OCI-LY3 (cell line): ENCODE results near the gene B3GALT6.

Experiments used
- H2AFZ ChIP-seq: fragments of 200-600, 300-600 bp; shearing (Covaris generic); 2 replicates; pipeline ENCODE4 v1.6.0; 2014; ENCODE audit warnings: antibody characterized with exemption, low read depth, low read length
- H3K27ac ChIP-seq: fragments of 200-600, 300-600 bp; sonication (generic); 2 replicates; pipeline ENCODE4 v1.5.1; 2014; ENCODE audit warnings: mild to moderate bottlenecking, low read length, moderate library complexity, mixed read lengths
- H3K27me3 ChIP-seq: fragments of 200-600, 300-600 bp; sonication (generic); 2 replicates; pipeline ENCODE4 v1.6.1; 2014; ENCODE audit warnings: low read depth, low read length, mixed read lengths
- H3K36me3 ChIP-seq: fragments of 200-600, 300-600 bp; sonication (generic); replicated peaks from 2 replicates; pipeline ENCODE3; 2014; ENCODE audit warnings: low read depth, low read length, mixed read lengths
- H3K4me1 ChIP-seq: fragments of 300-600, 200-600 bp; sonication (generic); 2 replicates; pipeline ENCODE4 v1.6.1; 2014; ENCODE audit warnings: low read length, mixed read lengths
- H3K4me2 ChIP-seq: fragments of 200-600, 300-600 bp; sonication (generic); 2 replicates; pipeline ENCODE4 v1.6.1; 2014; ENCODE audit warnings: low read length, mixed read lengths
- H3K4me3 ChIP-seq: fragments of 300-600, 200-600 bp; sonication (generic); 2 replicates; pipeline ENCODE4 v1.5.1; 2014; ENCODE audit warnings: antibody characterized with exemption, mild to moderate bottlenecking, low read length, moderate library complexity
- H3K79me2 ChIP-seq: fragments of 300-600, 200-600 bp; shearing (Covaris generic); 2 replicates; pipeline ENCODE4 v1.6.1; 2014; ENCODE audit warnings: mild to moderate bottlenecking, low read length, mixed read lengths
- H3K9ac ChIP-seq: fragments of 300-600, 200-600 bp; shearing (Covaris generic); 2 replicates; pipeline ENCODE4 v1.6.0; 2014; ENCODE audit warnings: mild to moderate bottlenecking, low read length, moderate library complexity
- H3K9me3 ChIP-seq: fragments of 200-600, 300-600 bp; shearing (Covaris generic); 2 replicates; pipeline ENCODE4 v1.6.1; 2014; ENCODE audit warnings: low read length, mixed read lengths; ENCODE audit not compliant: insufficient read depth
- H4K20me1 ChIP-seq: fragments of 200-600, 300-600 bp; sonication (generic); 2 replicates; pipeline ENCODE4 v1.6.1; 2016; ENCODE audit warnings: low read length, mixed read lengths; ENCODE audit not compliant: insufficient read depth
- EZH2phosphoT487 ChIP-seq: fragments of 200-600 bp; shearing (Covaris generic); IDR thresholded peaks from 2 replicates; pipeline ENCODE4 v1.6.1; 2018; ENCODE audit warnings: antibody characterized with exemption, mixed run types, low read depth
- TF ChIP-seq, protein P1 (sequence below): fragments of 200-600, 300-600 bp; sonication (generic); IDR thresholded peaks from 2 replicates; pipeline ENCODE4 v1.5.1; 2014; ENCODE audit warnings: antibody characterized with exemption, low read length, low read depth

Gene B3GALT6

GRCh38 chr1:1256956-1257871 lies 25.2 kb downstream of the B3GALT6 start:
- H2AFZ ChIP-seq, result no peak overlapping the region
- no peak overlapping the region for H3K4me3 ChIP-seq
- no peak overlapping the region for H3K9ac ChIP-seq
- TF ChIP-seq, protein P1, sequence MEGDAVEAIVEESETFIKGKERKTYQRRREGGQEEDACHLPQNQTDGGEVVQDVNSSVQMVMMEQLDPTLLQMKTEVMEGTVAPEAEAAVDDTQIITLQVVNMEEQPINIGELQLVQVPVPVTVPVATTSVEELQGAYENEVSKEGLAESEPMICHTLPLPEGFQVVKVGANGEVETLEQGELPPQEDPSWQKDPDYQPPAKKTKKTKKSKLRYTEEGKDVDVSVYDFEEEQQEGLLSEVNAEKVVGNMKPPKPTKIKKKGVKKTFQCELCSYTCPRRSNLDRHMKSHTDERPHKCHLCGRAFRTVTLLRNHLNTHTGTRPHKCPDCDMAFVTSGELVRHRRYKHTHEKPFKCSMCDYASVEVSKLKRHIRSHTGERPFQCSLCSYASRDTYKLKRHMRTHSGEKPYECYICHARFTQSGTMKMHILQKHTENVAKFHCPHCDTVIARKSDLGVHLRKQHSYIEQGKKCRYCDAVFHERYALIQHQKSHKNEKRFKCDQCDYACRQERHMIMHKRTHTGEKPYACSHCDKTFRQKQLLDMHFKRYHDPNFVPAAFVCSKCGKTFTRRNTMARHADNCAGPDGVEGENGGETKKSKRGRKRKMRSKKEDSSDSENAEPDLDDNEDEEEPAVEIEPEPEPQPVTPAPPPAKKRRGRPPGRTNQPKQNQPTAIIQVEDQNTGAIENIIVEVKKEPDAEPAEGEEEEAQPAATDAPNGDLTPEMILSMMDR, result no peak
- TF ChIP-seq EZH2phosphoT487, result no peak
- H3K79me2 ChIP-seq, result peaks cover 11% of the 10 kb centered on the region; the same call in 1 of the 2 replicates
- H3K9me3 ChIP-seq, result no peaks in the 10 kb centered on the region
- H4K20me1 ChIP-seq, result peaks cover 6% of the 10 kb centered on the region
- H3K36me3 ChIP-seq, result peaks cover 40% of the 10 kb centered on the region
- H3K4me2 ChIP-seq, result no peak overlapping the region
- H3K27me3 ChIP-seq, result no peaks in the 10 kb centered on the region
- H3K27ac ChIP-seq, result no peak overlapping the region
- peaks cover 9% of the 10 kb centered on the region; the same call in 1 of the 2 replicates for H3K4me1 ChIP-seq

DNA sequence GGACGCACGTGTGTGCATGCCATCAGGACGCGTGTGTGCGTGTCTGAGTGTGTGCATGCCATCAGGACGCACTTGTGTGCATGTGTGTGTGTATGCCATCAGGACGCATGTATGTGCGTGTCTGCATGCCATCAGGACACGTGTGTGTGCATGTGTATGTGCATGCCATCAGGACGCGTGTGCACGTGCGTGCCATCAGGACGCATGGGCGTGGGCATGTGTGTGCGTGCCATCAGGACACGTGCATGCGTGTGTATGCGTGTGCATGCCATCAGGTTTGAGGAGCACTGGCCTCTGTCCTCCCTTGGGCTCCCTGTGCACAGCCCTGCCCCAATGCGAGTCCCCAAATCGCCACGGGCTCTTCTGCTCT lies 27.1 kb downstream of the B3GALT6 start:
- Histone ChIP-seq H3K9me3 (no peaks in the 10 kb centered on the region), H2AFZ (no peak overlapping the region), H3K36me3 (peaks cover 45% of the 10 kb centered on the region), H3K27me3 (no peaks in the 10 kb centered on the region), H3K27ac (no peak overlapping the region), H3K9ac (no peak overlapping the region), H3K4me2 (no peak overlapping the region), H3K79me2 (peaks cover 11% of the 10 kb centered on the region; the same call in 1 of the 2 replicates), H4K20me1 (peaks cover 12% of the 10 kb centered on the region), H3K4me3 (no peak overlapping the region), H3K4me1 (peaks cover 9% of the 10 kb centered on the region; the same call in 1 of the 2 replicates)
- TF ChIP-seq, protein P1, result no peak
- no peak for TF ChIP-seq EZH2phosphoT487

DNA sequence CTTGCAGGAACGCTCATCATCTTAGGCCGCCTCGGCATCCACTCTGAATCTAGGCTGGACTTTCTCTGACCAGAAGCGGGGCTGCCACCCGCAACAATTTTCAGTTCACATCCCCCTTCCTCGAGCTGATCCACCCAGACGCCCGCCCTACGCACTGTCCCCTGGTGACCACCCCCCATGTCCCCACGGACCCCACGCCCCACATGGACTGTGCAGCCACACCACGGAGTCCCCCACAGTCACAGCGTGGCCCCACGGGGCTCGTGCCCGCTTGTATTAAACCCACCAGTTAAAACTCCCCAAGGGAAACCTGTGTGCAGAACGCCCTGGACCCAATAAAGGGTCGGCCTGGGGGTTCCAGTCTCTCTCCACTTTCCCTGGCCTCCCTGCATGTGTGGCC lies 27.5 kb downstream of the B3GALT6 start:
- Histone ChIP-seq H3K4me3 (no peak overlapping the region), H3K4me2 (no peak overlapping the region), H3K9ac (no peak overlapping the region), H3K79me2 (peaks cover 11% of the 10 kb centered on the region; the same call in 1 of the 2 replicates), H3K27me3 (no peaks in the 10 kb centered on the region), H3K27ac (no peak overlapping the region), H3K9me3 (no peaks in the 10 kb centered on the region), H3K4me1 (peaks cover 9% of the 10 kb centered on the region; the same call in 1 of the 2 replicates), H3K36me3 (peaks cover 45% of the 10 kb centered on the region), H2AFZ (no peak overlapping the region), H4K20me1 (peaks cover 12% of the 10 kb centered on the region)
- TF ChIP-seq, protein P1, result no peak
- TF ChIP-seq EZH2phosphoT487, result no peak

- Histone ChIP-seq H3K79me2 (peaks cover 14% of the 10 kb centered on the region; the same call in 1 of the 2 replicates), H3K36me3 (peaks cover 45% of the 10 kb centered on the region), H3K4me1 (peaks cover 9% of the 10 kb centered on the region; the same call in 1 of the 2 replicates), H4K20me1 (peaks cover 12% of the 10 kb centered on the region), H3K27ac (no peak overlapping the region), H3K9me3 (no peaks in the 10 kb centered on the region), H2AFZ (no peak overlapping the region), H3K4me2 (no peak overlapping the region), H3K27me3 (no peaks in the 10 kb centered on the region), H3K9ac (no peak overlapping the region), H3K4me3 (no peak overlapping the region)
- no peak for TF ChIP-seq EZH2phosphoT487
- TF ChIP-seq, protein P1, result no peak
Measured at GRCh38 chr1:1259951-1260600, 28.0 kb downstream of the B3GALT6 start.
